Heart right ventricle (tissue), 16 donors: ENCODE measurements around the gene ABCC4. TPM values are rescaled to one million over a fixed set of nuclear protein-coding genes. Genes with fewer than 3 reads are reported as not detected.

ENCODE experiments used
- ATAC-seq, 8 donors: fragments of 200-7000 bp; cut with Tn5 transposase; one replicate each; pipeline ENCODE4 v1.9.1; 2020; ENCODE audit warnings: mild to moderate bottlenecking in 8 of 8, moderate library complexity in 8 of 8, moderate number of reproducible peaks in 1 of 8
- DNase-seq, 2 donors: peaks; one replicate each; pipeline ENCODE4 v3.0.0-alpha.2; 2020
- H3K27ac ChIP-seq, 10 donors: fragments of 200-600 bp; sonication (generic) in 2 of 10; one replicate each; pipeline versions ENCODE4 v1.5.0 to v1.8.0; 2020 to 2022; ENCODE audit warnings: mild to moderate bottlenecking in 3 of 10
- H3K27me3 ChIP-seq, 7 donors: fragments of 200-600 bp; one replicate each; pipeline ENCODE4 v1.8.0; 2021 to 2022; ENCODE audit warnings: mild to moderate bottlenecking in 2 of 7
- H3K36me3 ChIP-seq, 9 donors: fragments of 200-600 bp; sonication (generic) in 1 of 9; one replicate each; pipeline versions ENCODE4 v1.5.0 to v1.8.0; 2020 to 2022; ENCODE audit warnings: mild to moderate bottlenecking in 2 of 9
- H3K4me1 ChIP-seq, 9 donors: fragments of 200-600 bp; sonication (generic) in 1 of 9; one replicate each; pipeline versions ENCODE4 v1.5.0 to v1.8.0; 2020 to 2022; ENCODE audit warnings: mild to moderate bottlenecking in 4 of 9
- H3K4me3 ChIP-seq, 10 donors: fragments of 200-600 bp; sonication (generic) in 2 of 10; one replicate each; pipeline versions ENCODE4 v1.5.0 to v1.8.0; 2020 to 2022; ENCODE audit warnings: mild to moderate bottlenecking in 7 of 10, moderate library complexity in 2 of 10
- H3K9me3 ChIP-seq, 11 donors: fragments of 200-600 bp in 10 of 11; sonication (generic) in 2 of 11; one replicate each; pipeline versions ENCODE4 v1.5.0 to v1.8.0; 2013 to 2022; ENCODE audit warnings: mild to moderate bottlenecking in 2 of 11, control low read depth in 1 of 11, moderate library complexity in 1 of 11
- CTCF ChIP-seq, 9 donors: fragments of 200-600 bp; sonication (generic) in 2 of 9; IDR thresholded peaks; one replicate each; pipeline versions ENCODE4 v1.5.0 to v1.8.0; 2021 to 2022; ENCODE audit warnings: antibody characterized with exemption in 9 of 9, mild to moderate bottlenecking in 5 of 9, moderate library complexity in 1 of 9
- WGBS, 2 donors: extraction: QIAGEN DNeasy Blood & Tissue Kit; methylation state at CpG; one replicate each; pipeline ENCODE4 v1.1.7; 2013; ENCODE audit warnings: inconsistent platforms in 1 of 2; 5-methylcytosine and 5-hydroxymethylcytosine counted together
- intact Hi-C, 10 donors: fragments of 100-400 bp; cut with DNase I; formaldehyde crosslinking; loops; one replicate each; pipeline versions ENCODE4 v1.11.1 to v1.14.2; 2022
- polyA plus RNA-seq, 2 donors: library from polyadenylated mRNA; stranded (reverse); fragments of 200-250 nt; gene quantifications; one replicate each; pipeline ENCODE4 v1.2.3, GENCODE V29; 2013
- total RNA-seq, 10 donors: library from RNA; stranded (reverse); fragmentation: NEBNext Ultra II Directional in 3 of 10; extraction: Animal tissue kit (Norgen Biotek cat#: 25700) in 3 of 10; gene quantifications; one replicate each; pipeline versions ENCODE4 v1.2.1 to v1.2.4, GENCODE V29; 2021 to 2023
- donor health status: Arrhythmogenic right ventricular cardiomyopathy.
- donor health status: ischemic (EF 13 %, LVEDD 7.1; RV severe dilation, severe dysfunction).
- donor health status: healthy with polysubstance abuse.
- donor health status: DM: no; HTN: yes; CAD: no.
- donor health status: DM: no; HTN: no; CAD: no.
- donor health status: ischemic (EF 25% LVEDD 6.9; RV normal size, moderate dysfunction).
- donor health status: ischemic (EF 25% LVEDD 5.7; RV mildly dilated, moderate dysfunction).
- donor health status: healthy.
- donor health status: DM: yes; HTN: yes; CAD: no.
- donor health status: Ischemic cardiomyopathy.
- donor health status: ischemic (EF 35%, LVEDD 5.7; RV mildly dilated, moderate dysfunction).
- donor health status: nonischemic (EF 11% LVEDD 7.7; RV severe dilation, severe dysfunction).
- donor health status: DM: yes; HTN: yes; CAD: no.
- donor health status: PGD.
- donor health status: ischemic (EF 29% LVEDD 5.4; RV normal size, mild dysfunction).
- donor health status: nonischemic (EF 23%, LVEDD 6.1; RV moderate dilation, normal function).

The ABCC4 gene
- total and polyA plus RNA-seq, 12 donors, result 1.1 to 6.7 (median 3.9) TPM

- WGBS, 2 donors, result 77 to 80% methylated on average over 6 of the region's 6 CpGs
- Histone ChIP-seq H3K4me1 (peaks cover 0 to 28% (median 0%) of the 10 kb centered on the region in 9 donors), H3K9me3 (peaks cover 0 to 8% (median 0%) of the 10 kb centered on the region in 11 donors), H3K36me3 (no peaks in the 10 kb centered on the region), H3K4me3 (no peak overlapping the region), H3K27ac (no peak overlapping the region), H3K27me3 (no peaks in the 10 kb centered on the region)
- intact Hi-C loops, result no loop called here
- ATAC-seq (no peak), DNase-seq (no peak)
- no peak for TF ChIP-seq CTCF (IDR thresholded peaks at IDR 0.05)
Measured at GRCh38 chr13:95267662-95268342, 33.4 kb downstream of the ABCC4 start.

GRCh38 chr13:95264225-95264624 is 37.0 kb downstream of the ABCC4 start:
- DNase-seq (no peak), ATAC-seq (no peak)
- no peak for TF ChIP-seq CTCF (IDR thresholded peaks at IDR 0.05)
- Histone ChIP-seq H3K36me3 (no peaks in the 10 kb centered on the region), H3K27ac (no peak overlapping the region), H3K4me1 (peaks cover 0 to 9% (median 0%) of the 10 kb centered on the region in 9 donors), H3K27me3 (no peaks in the 10 kb centered on the region), H3K9me3 (peaks cover 0 to 8% (median 0%) of the 10 kb centered on the region in 11 donors), H3K4me3 (no peak overlapping the region)
- 85 to 88% methylated on average over 3 of the region's 3 CpGs for WGBS, 2 donors
- intact Hi-C loops, result no loop called here

DNA sequence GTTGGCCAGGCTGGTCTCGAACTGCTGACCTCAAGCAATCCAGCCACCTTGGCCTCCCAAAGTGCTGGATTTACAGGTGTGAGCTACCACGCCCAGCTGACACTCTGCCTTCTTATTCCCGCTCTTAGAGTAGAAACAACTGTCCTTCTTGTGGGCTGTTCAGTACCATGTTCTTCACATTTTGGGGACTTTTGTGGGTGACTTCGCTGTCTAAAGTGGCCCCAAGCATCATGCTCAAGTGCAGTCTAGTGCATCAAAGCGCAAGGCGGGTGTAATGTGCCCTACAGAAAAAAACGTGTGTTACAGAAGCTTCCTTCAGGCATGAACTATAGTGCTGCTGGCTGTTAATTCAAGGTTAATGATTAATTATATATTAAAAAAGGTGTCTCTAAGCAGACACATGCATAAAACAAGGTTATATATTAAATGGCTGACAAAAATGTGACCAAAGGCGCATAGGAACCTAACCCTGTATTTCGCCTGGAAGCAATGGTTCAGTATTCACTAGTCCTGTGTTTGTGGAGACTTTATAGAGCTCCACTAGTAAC is 38.3 kb downstream of the ABCC4 start:
- intact Hi-C loops, result no loop called here
- peaks cover 0 to 3% (median 0%) of the 10 kb centered on the region in 9 donors for H3K4me1 ChIP-seq
- TF ChIP-seq CTCF (IDR thresholded peaks at IDR 0.05), result no peak
- H3K4me3 ChIP-seq, result no peak overlapping the region
- no peak overlapping the region for H3K27ac ChIP-seq
- ATAC-seq, result no peak
- no peak for DNase-seq
- WGBS, 2 donors, result 95 to 96% methylated on average over 9 of the region's 9 CpGs
- H3K9me3 ChIP-seq, result peaks cover 0 to 8% (median 0%) of the 10 kb centered on the region in 11 donors
- H3K36me3 ChIP-seq, result no peaks in the 10 kb centered on the region
- no peaks in the 10 kb centered on the region for H3K27me3 ChIP-seq

GRCh38 chr13:95261956-95262355 is 39.3 kb downstream of the ABCC4 start:
- H3K36me3 ChIP-seq, result no peaks in the 10 kb centered on the region
- H3K9me3 ChIP-seq, result peaks cover 0 to 8% (median 0%) of the 10 kb centered on the region in 11 donors
- ATAC-seq (no peak), DNase-seq (no peak)
- H3K27me3 ChIP-seq, result no peaks in the 10 kb centered on the region
- no peak overlapping the region for H3K4me3 ChIP-seq
- 71 to 73% methylated on average over 3 of the region's 3 CpGs for WGBS, 2 donors
- no peak for TF ChIP-seq CTCF (IDR thresholded peaks at IDR 0.05)
- intact Hi-C loops, result no loop called here
- no peak overlapping the region for H3K27ac ChIP-seq
- H3K4me1 ChIP-seq, result no peaks in the 10 kb centered on the region
